GM21526 (cell line): Measurements from ENCODE around the gene SLFN11.
A peak's percentile ranks its signal among the peaks of the same experiment; 100 is the strongest.
"Not testable (repeated sequence)": the region's sequence is repeated elsewhere in the genome, so short reads cannot be mapped to it uniquely, and the experiment has no call there.

ENCODE experiments used
- ATAC-seq: cut with Tn5 transposase; IDR thresholded peaks from one replicate; pipeline ENCODE4 v1.9.1; 2021; ENCODE audit warnings: moderate library complexity; ENCODE audit not compliant: unreplicated experiment, low FRiP score

The SLFN11 gene

GRCh38 chr17:35368081-35368830 is 5.2 kb downstream of the SLFN11 start:
- peak; percentile 84 for ATAC-seq

GRCh38 chr17:35361027-35361426 is 12.4 kb downstream of the SLFN11 start:
- ATAC-seq = no peak

- no peak for ATAC-seq
Measured at GRCh38 chr17:35359398-35359797, 14.0 kb downstream of the SLFN11 start.

- no peak for ATAC-seq
Measured at GRCh38 chr17:35352284-35352683, 21.1 kb downstream of the SLFN11 start.

- no peak for ATAC-seq
Measured at GRCh38 chr17:35350493-35350892, 22.9 kb downstream of the SLFN11 start.

- no peak for ATAC-seq
Measured at GRCh38 chr17:35345926-35346771, 27.3 kb downstream of the SLFN11 start.

GRCh38 chr17:35345445-35345925 is 27.9 kb downstream of the SLFN11 start:
- ATAC-seq = no peak

GRCh38 chr17:35344262-35344661 is 29.2 kb downstream of the SLFN11 start:
- ATAC-seq = no peak

- ATAC-seq = no peak
Measured at GRCh38 chr17:35342276-35342675, 31.1 kb downstream of the SLFN11 start.

- no peak for ATAC-seq
Measured at GRCh38 chr17:35341411-35341992, 31.9 kb downstream of the SLFN11 start.

- no peak for ATAC-seq
Measured at GRCh38 chr17:35338230-35338629, 35.2 kb downstream of the SLFN11 start.

GRCh38 chr17:35337364-35337763 is 36.1 kb downstream of the SLFN11 start:
- no peak for ATAC-seq

- not testable (repeated sequence) for ATAC-seq
Measured at GRCh38 chr17:35333578-35333977, 39.8 kb downstream of the SLFN11 start.

- no peak for ATAC-seq
Measured at GRCh38 chr17:35322749-35323148, 50.7 kb downstream of the SLFN11 start.

GRCh38 chr17:35315971-35316370 is 57.5 kb downstream of the SLFN11 start:
- no peak for ATAC-seq

GRCh38 chr17:35315283-35315682 is 58.1 kb downstream of the SLFN11 start:
- ATAC-seq = no peak

GRCh38 chr17:35314415-35315216 is 58.8 kb downstream of the SLFN11 start:
- no peak for ATAC-seq

GRCh38 chr17:35313875-35314409 is 59.5 kb downstream of the SLFN11 start:
- ATAC-seq = no peak

- no peak for ATAC-seq
Measured at GRCh38 chr17:35312790-35313711, 60.4 kb downstream of the SLFN11 start.
